SK-N-SH (cell line): Measurements from ENCODE around the gene ACOT12. TPM values are rescaled to one million over a fixed set of nuclear protein-coding genes. Genes with fewer than 3 reads are reported as not detected.

Experiments used
- CTCF ChIA-PET: fragments of 300-600, 350-600 bp; formaldehyde crosslinking; extraction: SDS; loops from one replicate; lab custom pipeline; 2021; lab: Yijun Ruan, JAX
- POLR2A ChIA-PET: fragments of 350-600 bp; sonication (Branson Sonifier 250); formaldehyde crosslinking; extraction: SDS; loops from one replicate; lab custom pipeline; 2020; ENCODE audit warnings: antibody characterized with exemption, inconsistent platforms; lab: Yijun Ruan, JAX
- DNase-seq: peaks from one replicate; pipeline ENCODE4 v3.0.0; 2012
- H2AFZ ChIP-seq: fragments of 200-600 bp; sonication (generic); 2 replicates; pipeline ENCODE4 v1.8.1; 2016; ENCODE audit warnings: antibody characterized with exemption, mild to moderate bottlenecking, low read depth
- H3F3A ChIP-seq: fragments of 200-600 bp; sonication (generic); replicated peaks from 2 replicates; pipeline ENCODE3; 2016; ENCODE audit warnings: antibody characterized with exemption, mild to moderate bottlenecking; ENCODE audit not compliant: insufficient read depth
- H3K27ac ChIP-seq, 2 experiments: fragments of 200-500 bp in 1 of 2; fragments of 200-600 bp in 1 of 2; sonication (Bioruptor generic) in 1 of 2; sonication (generic), shearing (Covaris generic) in 1 of 2; 2 replicates each; pipeline versions ENCODE4 v1.5.1 to v1.6.1; 2014 to 2016; ENCODE audit warnings: low read depth in 2 of 2, inconsistent platforms in 1 of 2, low read length in 1 of 2, mild to moderate bottlenecking in 1 of 2, mixed read lengths in 1 of 2
- H3K27me3 ChIP-seq: fragments of 200-600 bp; sonication (generic), shearing (Covaris generic); 2 replicates; pipeline ENCODE4 v1.6.1; 2016; ENCODE audit warnings: mixed run types; ENCODE audit not compliant: insufficient read depth
- H3K36me3 ChIP-seq, 2 experiments: fragments of 200-500 bp in 1 of 2; fragments of 200-600 bp in 1 of 2; sonication (Bioruptor generic) in 1 of 2; sonication (generic) in 1 of 2; replicated peaks in 1 of 2; 2 replicates each; pipeline versions ENCODE3 to v1.5.1; 2014 to 2016; ENCODE audit warnings: low read length in 1 of 2, mild to moderate bottlenecking in 1 of 2; ENCODE audit not compliant: insufficient read depth in 2 of 2, control insufficient read depth in 1 of 2
- H3K4me1 ChIP-seq, 2 experiments: fragments of 200-500 bp in 1 of 2; fragments of 200-600 bp in 1 of 2; sonication (Bioruptor generic) in 1 of 2; sonication (generic), shearing (Covaris generic) in 1 of 2; 2 replicates each; pipeline versions ENCODE4 v1.5.1 to v1.6.1; 2014 to 2016; ENCODE audit warnings: low read depth in 1 of 2, low read length in 1 of 2, mixed run types in 1 of 2; ENCODE audit not compliant: insufficient read depth in 2 of 2, control insufficient read depth in 1 of 2
- H3K4me2 ChIP-seq: fragments of 200-600 bp; sonication (generic), shearing (Covaris generic); 2 replicates; pipeline ENCODE4 v1.6.1; 2017; ENCODE audit warnings: mixed run types
- H3K4me3 ChIP-seq, 2 experiments: fragments of 200-500 bp in 1 of 2; fragments of 200-600 bp in 1 of 2; sonication (Bioruptor generic) in 1 of 2; sonication (generic), shearing (Covaris generic) in 1 of 2; 2 replicates each; pipeline versions ENCODE4 v1.5.1 to v1.8.1; 2014 to 2016; ENCODE audit warnings: low read depth in 2 of 2, inconsistent platforms in 1 of 2, low read length in 1 of 2, mild to moderate bottlenecking in 1 of 2, mixed read lengths in 1 of 2, moderate library complexity in 1 of 2
- H3K79me2 ChIP-seq: fragments of 200-600 bp; sonication (generic); 2 replicates; pipeline ENCODE4 v1.8.1; 2017; ENCODE audit warnings: mild to moderate bottlenecking; ENCODE audit not compliant: insufficient read depth
- H3K9ac ChIP-seq: fragments of 200-600 bp; sonication (generic); 2 replicates; pipeline ENCODE4 v1.6.1; 2017; ENCODE audit warnings: mixed run types
- H3K9me2 ChIP-seq: fragments of 200-600 bp; sonication (generic); 2 replicates; pipeline ENCODE4 v1.6.1; 2017; ENCODE audit warnings: mixed run types
- H3K9me3 ChIP-seq: fragments of 200-600 bp; sonication (generic); 2 replicates; pipeline ENCODE4 v1.6.1; 2017; ENCODE audit warnings: mixed run types, mild to moderate bottlenecking, moderate library complexity
- H4K20me1 ChIP-seq: fragments of 200-600 bp; sonication (generic); 2 replicates; pipeline ENCODE4 v1.6.1; 2017; ENCODE audit warnings: mild to moderate bottlenecking, mixed run types; ENCODE audit not compliant: insufficient read depth
- EP300 ChIP-seq, 2 experiments: IDR thresholded peaks; 2 replicates each; pipeline versions ENCODE4 v1.4.0 to v1.6.1; 2012; ENCODE audit warnings: borderline replicate concordance in 1 of 2, low read depth in 1 of 2, low read length in 1 of 2
- FOSL2 ChIP-seq: IDR thresholded peaks from 2 replicates; pipeline ENCODE4 v1.4.0; 2012; ENCODE audit warnings: low read depth, mild to moderate bottlenecking, moderate library complexity, borderline replicate concordance
- FOXJ3 ChIP-seq: sonication (generic); formaldehyde crosslinking; IDR thresholded peaks from 2 replicates; pipeline ENCODE4 v1.5.1; 2020; ENCODE audit warnings: mild to moderate bottlenecking, missing genetic modification reagents
- FOXM1 ChIP-seq: IDR thresholded peaks from 2 replicates; pipeline ENCODE4 v1.4.0; 2012; ENCODE audit warnings: low read depth, mild to moderate bottlenecking
- GATA2 ChIP-seq: sonication (generic); formaldehyde crosslinking; IDR thresholded peaks from 2 replicates; pipeline ENCODE4 v1.5.0; 2020; ENCODE audit warnings: mild to moderate bottlenecking, missing genetic modification reagents
- JUND ChIP-seq: IDR thresholded peaks from 2 replicates; pipeline ENCODE4 v1.4.0; 2012
- MEF2A ChIP-seq: IDR thresholded peaks from 2 replicates; pipeline ENCODE4 v1.4.0; 2012; ENCODE audit warnings: low read depth, borderline replicate concordance
- MXI1 ChIP-seq: IDR thresholded peaks from 2 replicates; pipeline ENCODE4 v1.6.1; 2012; ENCODE audit warnings: mild to moderate bottlenecking, low read depth, low read length, improper control_type of control experiment
- REST ChIP-seq: IDR thresholded peaks from 2 replicates; pipeline ENCODE4 v1.6.1; 2012; ENCODE audit warnings: mild to moderate bottlenecking, low read depth, low read length, moderate library complexity
- RXRA ChIP-seq: IDR thresholded peaks from 2 replicates; pipeline ENCODE4 v1.4.0; 2012; ENCODE audit warnings: low read depth, mild to moderate bottlenecking, borderline replicate concordance
- SIN3A ChIP-seq: IDR thresholded peaks from 2 replicates; pipeline ENCODE4 v1.6.1; 2012; ENCODE audit warnings: low read depth, mild to moderate bottlenecking, low read length, moderate library complexity, borderline replicate concordance
- TCF12 ChIP-seq: IDR thresholded peaks from 2 replicates; pipeline ENCODE4 v1.4.0; 2012
- TEAD4 ChIP-seq: IDR thresholded peaks from 2 replicates; pipeline ENCODE4 v1.4.0; 2012; ENCODE audit warnings: mild to moderate bottlenecking, borderline replicate concordance; ENCODE audit not compliant: insufficient read depth
- USF2 ChIP-seq: fragments of 150-350 bp; IDR thresholded peaks from 2 replicates; pipeline ENCODE4 v1.6.1; 2017; ENCODE audit warnings: antibody characterized with exemption, low read length, low read depth, borderline replicate concordance
- YY1 ChIP-seq: IDR thresholded peaks from 2 replicates; pipeline ENCODE4 v1.4.0; 2012; ENCODE audit warnings: low read depth, mild to moderate bottlenecking
- WGBS: methylation state at CpG from one replicate; pipeline ENCODE4 v1.1.6; 2017; ENCODE audit warnings: low lambda C conversion rate; 5-methylcytosine and 5-hydroxymethylcytosine counted together
- polyA plus RNA-seq, 3 experiments: library from polyadenylated mRNA; depleted of rRNA; stranded (reverse); fragments of >200 nt; gene quantifications; 2 replicates each; pipeline ENCODE4 v1.2.3, GENCODE V29; 2012
- TF ChIP-seq, protein P1 (sequence below): IDR thresholded peaks from 2 replicates; pipeline ENCODE4 v1.4.0; 2012; ENCODE audit warnings: low read depth
- TF ChIP-seq, protein P2 (sequence below): fragments of 150-350 bp; IDR thresholded peaks from 2 replicates; pipeline ENCODE4 v1.6.1; 2016; ENCODE audit warnings: mild to moderate bottlenecking, low read depth, low read length

The ACOT12 gene
- polyA plus RNA-seq, 1 of the 3 experiments (the other 2 are of a cell fraction), result 0.07 TPM

- POLR2A ChIA-PET, result no interaction called here
These were observed 79.4 kb downstream of the ACOT12 start for GRCh38 chr5:81314581-81314980.

More at GRCh38 chr5:81314581-81314980, 79.4 kb downstream of the ACOT12 start:
- Histone ChIP-seq H3K27ac (no peak overlapping the region), H3K4me2 (no peak overlapping the region), H3K36me3 (peaks cover 37 to 43% of the 10 kb centered on the region in 2 experiments), H2AFZ (no peak overlapping the region), H3F3A (peaks cover 7% of the 10 kb centered on the region), H3K79me2 (no peaks in the 10 kb centered on the region), H3K9ac (no peak overlapping the region), H3K27me3 (no peaks in the 10 kb centered on the region), H3K4me1 (no peaks in the 10 kb centered on the region), H4K20me1 (no peaks in the 10 kb centered on the region), H3K4me3 (no peak overlapping the region), H3K9me3 (no peaks in the 10 kb centered on the region), H3K9me2 (no peaks in the 10 kb centered on the region)
- CTCF ChIA-PET, result interaction anchor here (0.8 to 0.9 kb wide), 2 partner anchors 15 to 920 kb away, joined by 3 read pairs; no protein-coding TSS in a partner anchor
- 95% methylated on average over 3 of the region's 3 CpGs for WGBS
- no peak for DNase-seq
- TF ChIP-seq, protein P1, sequence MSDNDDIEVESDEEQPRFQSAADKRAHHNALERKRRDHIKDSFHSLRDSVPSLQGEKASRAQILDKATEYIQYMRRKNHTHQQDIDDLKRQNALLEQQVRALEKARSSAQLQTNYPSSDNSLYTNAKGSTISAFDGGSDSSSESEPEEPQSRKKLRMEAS, result no peak
- no peak for TF ChIP-seq FOXM1
- TF ChIP-seq, protein P2, sequence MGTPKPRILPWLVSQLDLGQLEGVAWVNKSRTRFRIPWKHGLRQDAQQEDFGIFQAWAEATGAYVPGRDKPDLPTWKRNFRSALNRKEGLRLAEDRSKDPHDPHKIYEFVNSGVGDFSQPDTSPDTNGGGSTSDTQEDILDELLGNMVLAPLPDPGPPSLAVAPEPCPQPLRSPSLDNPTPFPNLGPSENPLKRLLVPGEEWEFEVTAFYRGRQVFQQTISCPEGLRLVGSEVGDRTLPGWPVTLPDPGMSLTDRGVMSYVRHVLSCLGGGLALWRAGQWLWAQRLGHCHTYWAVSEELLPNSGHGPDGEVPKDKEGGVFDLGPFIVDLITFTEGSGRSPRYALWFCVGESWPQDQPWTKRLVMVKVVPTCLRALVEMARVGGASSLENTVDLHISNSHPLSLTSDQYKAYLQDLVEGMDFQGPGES, result no peak
- TF ChIP-seq REST, result no peak
- TF ChIP-seq EP300 (IDR thresholded peaks at IDR 0.05; ENCODE audit: borderline replicate concordance in 1 of 2, low read depth in 1 of 2, low read length in 1 of 2), result no peak
- TF ChIP-seq JUND, result no peak
- TF ChIP-seq RXRA, result no peak
- TF ChIP-seq USF2, result no peak
- no peak for TF ChIP-seq YY1
- no peak for TF ChIP-seq MEF2A
- TF ChIP-seq SIN3A, result no peak
- no peak for TF ChIP-seq FOXJ3 (CRISPR knock-in tag)
- TF ChIP-seq MXI1, result no peak
- no peak for TF ChIP-seq FOSL2
- no peak for TF ChIP-seq TEAD4
- no peak for TF ChIP-seq GATA2 (CRISPR knock-in tag)
- no peak for TF ChIP-seq TCF12
